ENCODE data around the gene FITM2. TPM values are rescaled to one million over a fixed set of nuclear protein-coding genes. Genes with fewer than 3 reads are reported as not detected.
A peak's percentile ranks its signal among the peaks of the same experiment; 100 is the strongest.
"Not testable (repeated sequence)": the region's sequence is repeated elsewhere in the genome, so short reads cannot be mapped to it uniquely, and the experiment has no call there.

FITM2 gene
- total and polyA plus RNA-seq, 11 donors: 31.5 to 165 (median 111) TPM

GRCh38 chr20:44334306-44334705, 23.3 kb upstream of the FITM2 start:
- Histone ChIP-seq H3K27me3 (peaks cover 0 to 20% (median 0%) of the 10 kb centered on the region in 9 donors), H3K36me3 (no peaks in the 10 kb centered on the region)
- intact Hi-C loops (cut with DNase I): no loop called here

GRCh38 chr20:44331201-44331600, 20.2 kb upstream of the FITM2 start:
- no peaks in the 10 kb centered on the region for H3K9me3 ChIP-seq
- H3K27me3 ChIP-seq: peaks cover 0 to 9% (median 4%) of the 10 kb centered on the region in 9 donors
- ATAC-seq (no peak), DNase-seq (no peak)
- H3K36me3 ChIP-seq: no peaks in the 10 kb centered on the region
- H3K4me1 ChIP-seq: peaks cover 0 to 7% (median 0%) of the 10 kb centered on the region in 12 donors
- intact Hi-C loops (cut with DNase I): no loop called here
- H3K4me3 ChIP-seq: no peak overlapping the region
- no peak for TF ChIP-seq CTCF (IDR thresholded peaks at IDR 0.05)
- no peak for TF ChIP-seq POLR2A (IDR thresholded peaks at IDR 0.05)
- H3K27ac ChIP-seq: no peak overlapping the region
- 78 to 89% (median 79%) methylated on average over 2 of the region's 2 CpGs for WGBS, 4 donors

More at GRCh38 chr20:44334306-44334705, 23.3 kb upstream of the FITM2 start:
- 35 to 42% (median 39%) methylated on average over 6 to 8 of the region's 8 CpGs for WGBS, 4 donors
- Histone ChIP-seq H3K9me3 (no peaks in the 10 kb centered on the region), H3K4me1 (no peaks in the 10 kb centered on the region), H3K4me3 (no peak overlapping the region), H3K27ac (no peak overlapping the region)
- DNase-seq: peak in 1 of 5 donors; percentile 58
- TF ChIP-seq CTCF (IDR thresholded peaks at IDR 0.05) (no peak), POLR2A (IDR thresholded peaks at IDR 0.05) (no peak)
- no peak for ATAC-seq

DNA sequence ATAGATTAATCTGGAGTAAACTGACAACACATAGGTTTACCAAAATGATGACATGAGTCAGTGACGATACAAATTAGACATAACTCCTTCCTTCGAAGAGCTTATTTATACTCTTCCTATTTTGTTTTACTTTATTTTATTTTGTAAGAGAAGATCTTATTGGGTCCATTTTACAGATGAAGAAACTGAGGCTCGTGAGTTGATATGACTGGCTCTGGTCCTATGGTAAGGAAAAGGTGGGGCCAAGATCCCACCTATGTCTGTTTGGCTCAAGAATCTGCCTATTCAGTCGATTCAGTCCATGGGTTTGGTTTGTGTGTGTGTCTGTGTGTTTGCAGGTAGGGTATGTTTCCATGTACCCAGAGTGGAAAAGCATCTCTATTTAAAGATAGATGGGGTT, 17.4 kb upstream of the FITM2 start:
- Histone ChIP-seq H3K36me3 (no peaks in the 10 kb centered on the region), H3K27me3 (peaks cover 0 to 16% (median 0%) of the 10 kb centered on the region in 9 donors), H3K4me3 (no peak overlapping the region), H3K4me1 (peaks cover 0 to 7% (median 0%) of the 10 kb centered on the region in 12 donors), H3K27ac (no peak overlapping the region), H3K9me3 (no peaks in the 10 kb centered on the region)
- ATAC-seq: no peak
- TF ChIP-seq CTCF (IDR thresholded peaks at IDR 0.05) (no peak), POLR2A (IDR thresholded peaks at IDR 0.05) (no peak)
- no peak for DNase-seq
- WGBS, 4 donors: 78 to 96% (median 87%) methylated on average over 4 of the region's 4 CpGs
- intact Hi-C loops (cut with DNase I): no loop called here

GRCh38 chr20:44327748-44328147, 16.7 kb upstream of the FITM2 start:
- H3K4me3 ChIP-seq; H3K9me3 ChIP-seq; ATAC-seq; H3K4me1 ChIP-seq; DNase-seq; H3K36me3 ChIP-seq; intact Hi-C loops (cut with DNase I); H3K27ac ChIP-seq: not testable (repeated sequence)
- peaks cover 0 to 16% (median 0%) of the 10 kb centered on the region in 9 donors for H3K27me3 ChIP-seq
- WGBS, 4 donors: 89 to 91% (median 91%) methylated on average over 7 of the region's 7 CpGs

All from heart left ventricle (tissue), 16 donors.